Trophoblast cell (in vitro differentiated cells and primary cell): Measurements from ENCODE around the gene IL22RA1.

Experiments used
- DNase-seq, 2 donors: peaks; one replicate each; pipeline ENCODE4 v3.0.0-alpha.2; 2016
- H2AFZ ChIP-seq: 2 replicates; pipeline ENCODE4 v1.6.1; 2013; ENCODE audit warnings: low read length, moderate library complexity, mild to moderate bottlenecking; ENCODE audit not compliant: insufficient read depth, poor library complexity
- H2AK5ac ChIP-seq: 2 replicates; pipeline ENCODE4 v1.6.1; 2013; ENCODE audit warnings: mild to moderate bottlenecking, low read length
- H2BK120ac ChIP-seq: 2 replicates; pipeline ENCODE4 v1.6.1; 2013; ENCODE audit warnings: low read length, mild to moderate bottlenecking, moderate library complexity; ENCODE audit not compliant: insufficient read depth, poor library complexity
- H2BK12ac ChIP-seq: 2 replicates; pipeline ENCODE4 v1.6.1; 2013; ENCODE audit warnings: mild to moderate bottlenecking, low read length, moderate library complexity
- H2BK5ac ChIP-seq: 2 replicates; pipeline ENCODE4 v1.6.1; 2013; ENCODE audit warnings: low read length, low read depth, moderate library complexity, mild to moderate bottlenecking; ENCODE audit not compliant: poor library complexity
- H3K14ac ChIP-seq: 2 replicates; pipeline ENCODE4 v1.6.1; 2013; ENCODE audit warnings: mild to moderate bottlenecking, low read length
- H3K18ac ChIP-seq: 2 replicates; pipeline ENCODE4 v1.6.1; 2013; ENCODE audit warnings: mild to moderate bottlenecking, low read length
- H3K23ac ChIP-seq: 2 replicates; pipeline ENCODE4 v1.6.1; 2013; ENCODE audit warnings: low read length
- H3K27ac ChIP-seq: 2 replicates; pipeline ENCODE4 v1.5.1; 2013; ENCODE audit warnings: low read depth, mild to moderate bottlenecking, inconsistent platforms, low read length, moderate library complexity
- H3K27me3 ChIP-seq: 2 replicates; pipeline ENCODE4 v1.6.1; 2013; ENCODE audit warnings: inconsistent platforms, mild to moderate bottlenecking, low read length, moderate library complexity; ENCODE audit not compliant: insufficient read depth
- H3K36me3 ChIP-seq, 2 experiments: 1 replicate in 1 of 2; 2 replicates in 1 of 2; pipeline ENCODE4 v1.6.1; 2013; ENCODE audit warnings: low read length in 2 of 2, mild to moderate bottlenecking in 2 of 2, moderate library complexity in 1 of 2; ENCODE audit not compliant: insufficient read depth in 2 of 2, control insufficient read depth in 1 of 2
- H3K4ac ChIP-seq: 2 replicates; pipeline ENCODE4 v1.6.1; 2013; ENCODE audit warnings: low read depth, mild to moderate bottlenecking, low read length, moderate library complexity
- H3K4me1 ChIP-seq, 2 experiments: 1 replicate in 1 of 2; 2 replicates in 1 of 2; pipeline ENCODE4 v1.6.1; 2013; ENCODE audit warnings: low read length in 2 of 2, mild to moderate bottlenecking in 2 of 2, moderate library complexity in 1 of 2; ENCODE audit not compliant: insufficient read depth in 2 of 2, control insufficient read depth in 1 of 2
- H3K4me2 ChIP-seq: 2 replicates; pipeline ENCODE4 v1.6.1; 2013; ENCODE audit warnings: inconsistent platforms, mild to moderate bottlenecking, low read length, moderate library complexity
- H3K4me3 ChIP-seq: 2 replicates; pipeline ENCODE4 v1.5.1; 2013; ENCODE audit warnings: mild to moderate bottlenecking, low read depth, low read length, inconsistent platforms
- H3K79me1 ChIP-seq: one replicate; pipeline ENCODE4 v1.6.1; 2013; ENCODE audit warnings: low read length
- H3K79me2 ChIP-seq: 2 replicates; pipeline ENCODE4 v1.6.1; 2013; ENCODE audit warnings: low read length, mild to moderate bottlenecking; ENCODE audit not compliant: control insufficient read depth, insufficient read depth, poor library complexity
- H3K9ac ChIP-seq: 2 replicates; pipeline ENCODE4 v1.6.1; 2013; ENCODE audit warnings: mild to moderate bottlenecking, low read length
- H3K9me3 ChIP-seq: 2 replicates; pipeline ENCODE4 v1.6.1; 2013; ENCODE audit warnings: low read depth, mild to moderate bottlenecking, control low read depth, inconsistent platforms, low read length; ENCODE audit not compliant: insufficient read depth
- H4K12ac ChIP-seq: 2 replicates; pipeline ENCODE4 v1.6.1; 2013; ENCODE audit warnings: low read depth, mild to moderate bottlenecking, low read length, moderate library complexity
- H4K8ac ChIP-seq: 2 replicates; pipeline ENCODE4 v1.6.1; 2013; ENCODE audit warnings: low read depth, mild to moderate bottlenecking, low read length, moderate library complexity
- H4K91ac ChIP-seq: one replicate; pipeline ENCODE4 v1.6.1; 2013; ENCODE audit warnings: low read depth, mild to moderate bottlenecking, low read length, moderate library complexity
- WGBS: extraction: QIAGEN DNeasy Blood & Tissue Kit; methylation state at CpG from one replicate; pipeline ENCODE4 v1.1.7; 2013; ENCODE audit warnings: missing lambda C conversion rate; ENCODE audit not compliant: insufficient read length, insufficient coverage; ENCODE audit errors: extremely low coverage; 5-methylcytosine and 5-hydroxymethylcytosine counted together

The IL22RA1 gene

DNA sequence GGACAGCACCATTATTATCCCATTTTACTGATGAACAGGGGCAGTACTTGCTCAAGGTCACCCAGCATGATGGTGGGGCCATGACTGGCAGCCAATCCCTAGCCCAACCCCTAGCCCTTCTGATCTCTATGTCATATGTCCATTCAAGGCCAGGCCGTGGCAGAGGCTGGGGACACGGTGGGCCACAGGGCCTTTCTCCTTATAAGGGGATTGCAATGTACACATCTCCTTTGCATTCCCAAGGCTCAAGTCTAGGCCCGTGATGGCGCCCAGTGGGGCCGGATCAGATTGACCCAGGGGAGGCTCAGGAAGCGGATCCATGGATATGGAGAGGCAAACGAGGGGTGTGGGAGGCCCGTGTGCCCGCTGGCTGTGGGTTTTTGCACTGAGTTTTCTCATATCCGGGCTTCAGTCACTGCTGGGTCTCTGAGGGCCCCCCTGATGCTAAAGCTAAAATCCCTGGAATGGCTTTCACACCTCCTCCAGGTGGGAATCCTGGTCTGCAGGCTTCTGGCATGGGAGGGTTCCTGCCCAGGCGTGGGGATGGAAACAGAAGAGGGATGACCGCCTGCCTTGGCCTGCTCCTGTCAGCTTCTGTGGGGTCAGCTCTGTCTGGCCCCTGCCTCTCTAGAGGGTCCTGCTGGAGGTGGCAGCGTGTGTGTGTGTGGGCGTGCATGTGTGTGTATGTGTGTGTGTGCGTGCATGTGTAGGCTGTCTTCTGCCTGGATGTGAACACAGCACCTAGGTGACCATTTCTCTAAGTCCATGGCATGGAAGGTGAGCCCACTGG is 33.1 kb downstream of the IL22RA1 start:
- H2BK120ac ChIP-seq: no peak overlapping the region
- H2AFZ ChIP-seq: no peak overlapping the region
- peaks cover 4% of the 10 kb centered on the region for H3K9me3 ChIP-seq
- WGBS: no CpG with 5 or more reads among the region's 15 CpGs
- no peak overlapping the region for H3K4ac ChIP-seq
- H3K4me1 ChIP-seq: peaks cover 3 to 11% of the 10 kb centered on the region in 2 experiments
- H4K8ac ChIP-seq: no peak overlapping the region
- no peak overlapping the region for H3K23ac ChIP-seq
- no peak overlapping the region for H2BK12ac ChIP-seq
- H3K36me3 ChIP-seq: no peaks in the 10 kb centered on the region
- H4K91ac ChIP-seq: no peak overlapping the region
- no peak overlapping the region for H3K9ac ChIP-seq
- H2AK5ac ChIP-seq: no peak overlapping the region
- no peaks in the 10 kb centered on the region for H3K79me2 ChIP-seq
- no peaks in the 10 kb centered on the region for H3K27me3 ChIP-seq
- no peak overlapping the region for H3K18ac ChIP-seq
- no peak overlapping the region for H3K14ac ChIP-seq
- H3K27ac ChIP-seq: no peak overlapping the region
- no peak overlapping the region for H4K12ac ChIP-seq
- no peak overlapping the region for H3K4me3 ChIP-seq
- H3K4me2 ChIP-seq: no peak overlapping the region
- no peak overlapping the region for H2BK5ac ChIP-seq
- DNase-seq: no peak
- H3K79me1 ChIP-seq: peaks cover 2% of the 10 kb centered on the region

GRCh38 chr1:24109166-24109483 is 33.8 kb downstream of the IL22RA1 start:
- Histone ChIP-seq H3K27me3 (no peaks in the 10 kb centered on the region), H3K4me2 (no peak overlapping the region), H2BK5ac (no peak overlapping the region)

GRCh38 chr1:24108334-24109165 is 34.4 kb downstream of the IL22RA1 start:
- DNase-seq: peak in 1 of 2 donors; percentile 59
- H3K27ac ChIP-seq: no peak overlapping the region
- WGBS: no CpG with 5 or more reads among the region's 22 CpGs

More at GRCh38 chr1:24109166-24109483, 33.8 kb downstream of the IL22RA1 start:
- Histone ChIP-seq H3K4me1 (peaks cover 3 to 11% of the 10 kb centered on the region in 2 experiments), H4K8ac (no peak overlapping the region), H3K14ac (no peak overlapping the region), H3K9me3 (peaks cover 4% of the 10 kb centered on the region), H3K79me1 (peaks cover 2% of the 10 kb centered on the region), H2BK12ac (no peak overlapping the region), H3K36me3 (no peaks in the 10 kb centered on the region), H2AFZ (no peak overlapping the region), H3K23ac (no peak overlapping the region), H4K12ac (no peak overlapping the region), H2AK5ac (no peak overlapping the region), H4K91ac (no peak overlapping the region), H3K4ac (no peak overlapping the region), H3K4me3 (no peak overlapping the region), H3K79me2 (no peaks in the 10 kb centered on the region), H3K9ac (no peak overlapping the region), H2BK120ac (no peak overlapping the region), H3K18ac (no peak overlapping the region), H3K27ac (no peak overlapping the region)
- DNase-seq: no peak
- no CpG with 5 or more reads among the region's 1 CpG for WGBS

GRCh38 chr1:24107462-24108138 is 35.3 kb downstream of the IL22RA1 start:
- Histone ChIP-seq H3K27me3 (no peaks in the 10 kb centered on the region), H3K4me1 (peaks cover 3 to 11% of the 10 kb centered on the region in 2 experiments), H3K18ac (no peak overlapping the region), H3K9ac (no peak overlapping the region), H3K79me1 (peaks cover 2% of the 10 kb centered on the region), H3K4ac (no peak overlapping the region), H2BK5ac (no peak overlapping the region), H2AFZ (no peak overlapping the region), H4K12ac (no peak overlapping the region), H3K23ac (no peak overlapping the region), H4K8ac (peak overlapping the region; percentile 1), H2BK120ac (no peak overlapping the region), H3K14ac (no peak overlapping the region), H2BK12ac (no peak overlapping the region), H2AK5ac (no peak overlapping the region), H3K9me3 (peaks cover 4% of the 10 kb centered on the region), H3K79me2 (no peaks in the 10 kb centered on the region), H3K36me3 (no peaks in the 10 kb centered on the region), H3K4me3 (no peak overlapping the region), H3K4me2 (no peak overlapping the region), H4K91ac (peak overlapping the region; percentile 59), H3K27ac (no peak overlapping the region)
- no peak for DNase-seq
- WGBS: no CpG with 5 or more reads among the region's 18 CpGs

More at GRCh38 chr1:24108334-24109165, 34.4 kb downstream of the IL22RA1 start:
- Histone ChIP-seq H2BK5ac (no peak overlapping the region), H4K8ac (peak overlapping the region; percentile 19), H3K79me1 (peaks cover 2% of the 10 kb centered on the region), H3K9me3 (peaks cover 4% of the 10 kb centered on the region), H3K14ac (peak overlapping the region; percentile 34), H3K18ac (no peak overlapping the region), H3K27me3 (no peaks in the 10 kb centered on the region), H2AK5ac (peak overlapping the region; percentile 2), H3K4me1 (peaks cover 3 to 11% of the 10 kb centered on the region in 2 experiments), H3K79me2 (no peaks in the 10 kb centered on the region), H2AFZ (no peak overlapping the region), H4K12ac (no peak overlapping the region), H4K91ac (peak overlapping the region; percentile 59), H3K9ac (no peak overlapping the region), H3K4me2 (no peak overlapping the region), H3K36me3 (no peaks in the 10 kb centered on the region), H2BK120ac (no peak overlapping the region), H3K4ac (no peak overlapping the region), H2BK12ac (peak overlapping the region; percentile 46), H3K4me3 (no peak overlapping the region), H3K23ac (no peak overlapping the region)
